ENCODE measurements around the gene LPCAT1.

DNA sequence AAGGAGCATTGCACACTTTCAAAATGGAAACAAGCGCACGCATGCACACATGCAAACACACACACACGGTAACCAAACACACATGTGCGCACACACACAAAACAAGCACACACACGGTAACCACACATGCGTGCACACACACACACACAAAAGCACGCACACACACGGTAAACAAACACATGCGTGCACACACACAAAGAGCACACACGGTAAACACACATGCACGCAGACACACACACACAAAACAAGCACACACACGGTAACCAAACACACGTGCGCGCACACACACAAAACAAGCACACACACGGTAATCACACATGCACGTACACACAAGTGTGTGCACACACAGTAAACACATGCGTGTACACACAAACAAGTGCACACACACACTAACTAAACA is 59.2 kb downstream of the LPCAT1 start:
- TF ChIP-seq POLR2AphosphoS5 (IDR thresholded peaks at IDR 0.05; ENCODE audit: borderline replicate concordance, low read depth, low read length) (no peak), EZH2 (IDR thresholded peaks at IDR 0.05) (no peak), FOXP2 (optimal IDR thresholded peaks at IDR 0.05; ENCODE audit: control extremely low read depth, extremely low read length, insufficient read depth) (no peak)

Data from SK-N-MC (cell line).